ENCODE measurements around the gene NBEAL2.

The NBEAL2 gene

DNA sequence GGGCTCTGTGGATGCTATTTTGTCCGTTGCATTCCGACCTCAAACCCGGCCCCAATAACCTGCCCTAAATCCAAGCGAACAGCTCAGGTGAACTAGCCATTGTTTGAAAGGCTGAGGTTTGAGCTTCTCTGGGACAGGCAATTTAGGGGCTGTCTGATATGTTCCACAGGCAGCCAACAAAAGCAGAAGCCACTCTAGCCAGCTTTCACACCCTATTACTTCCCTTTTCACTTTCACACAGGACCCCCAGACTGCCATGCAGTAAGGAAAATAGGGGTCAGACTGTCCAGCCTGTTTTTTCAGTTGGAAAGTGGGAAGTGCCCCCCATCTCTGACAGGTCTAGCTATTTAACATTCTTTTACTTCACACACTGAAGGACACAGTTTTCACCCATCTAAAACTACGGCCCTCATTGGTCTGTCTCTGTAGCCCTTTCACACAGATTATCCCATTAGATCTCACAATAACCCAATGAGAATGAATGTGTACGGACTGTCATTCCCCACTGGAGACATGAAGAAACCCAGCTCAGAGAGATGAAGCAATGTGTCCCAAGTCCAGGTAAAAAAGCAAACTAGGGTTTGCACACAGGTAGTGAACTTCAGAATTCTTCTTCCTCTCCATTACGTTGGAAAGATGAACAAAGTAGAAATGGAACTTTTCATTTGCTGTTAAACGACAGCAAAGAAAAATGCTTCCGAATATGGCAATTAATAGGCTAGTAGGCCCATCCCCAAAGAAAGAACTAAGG lies 4.9 kb upstream of the NBEAL2 start:
- no peak for DNase-seq (ENCODE audit: low spot score)
- H3K4me3 ChIP-seq = peak overlapping the region; percentile 25
- TF ChIP-seq, protein P1, sequence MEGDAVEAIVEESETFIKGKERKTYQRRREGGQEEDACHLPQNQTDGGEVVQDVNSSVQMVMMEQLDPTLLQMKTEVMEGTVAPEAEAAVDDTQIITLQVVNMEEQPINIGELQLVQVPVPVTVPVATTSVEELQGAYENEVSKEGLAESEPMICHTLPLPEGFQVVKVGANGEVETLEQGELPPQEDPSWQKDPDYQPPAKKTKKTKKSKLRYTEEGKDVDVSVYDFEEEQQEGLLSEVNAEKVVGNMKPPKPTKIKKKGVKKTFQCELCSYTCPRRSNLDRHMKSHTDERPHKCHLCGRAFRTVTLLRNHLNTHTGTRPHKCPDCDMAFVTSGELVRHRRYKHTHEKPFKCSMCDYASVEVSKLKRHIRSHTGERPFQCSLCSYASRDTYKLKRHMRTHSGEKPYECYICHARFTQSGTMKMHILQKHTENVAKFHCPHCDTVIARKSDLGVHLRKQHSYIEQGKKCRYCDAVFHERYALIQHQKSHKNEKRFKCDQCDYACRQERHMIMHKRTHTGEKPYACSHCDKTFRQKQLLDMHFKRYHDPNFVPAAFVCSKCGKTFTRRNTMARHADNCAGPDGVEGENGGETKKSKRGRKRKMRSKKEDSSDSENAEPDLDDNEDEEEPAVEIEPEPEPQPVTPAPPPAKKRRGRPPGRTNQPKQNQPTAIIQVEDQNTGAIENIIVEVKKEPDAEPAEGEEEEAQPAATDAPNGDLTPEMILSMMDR (IDR thresholded peaks at IDR 0.05) = no peak
- H3K27ac ChIP-seq = no peak overlapping the region

DNA sequence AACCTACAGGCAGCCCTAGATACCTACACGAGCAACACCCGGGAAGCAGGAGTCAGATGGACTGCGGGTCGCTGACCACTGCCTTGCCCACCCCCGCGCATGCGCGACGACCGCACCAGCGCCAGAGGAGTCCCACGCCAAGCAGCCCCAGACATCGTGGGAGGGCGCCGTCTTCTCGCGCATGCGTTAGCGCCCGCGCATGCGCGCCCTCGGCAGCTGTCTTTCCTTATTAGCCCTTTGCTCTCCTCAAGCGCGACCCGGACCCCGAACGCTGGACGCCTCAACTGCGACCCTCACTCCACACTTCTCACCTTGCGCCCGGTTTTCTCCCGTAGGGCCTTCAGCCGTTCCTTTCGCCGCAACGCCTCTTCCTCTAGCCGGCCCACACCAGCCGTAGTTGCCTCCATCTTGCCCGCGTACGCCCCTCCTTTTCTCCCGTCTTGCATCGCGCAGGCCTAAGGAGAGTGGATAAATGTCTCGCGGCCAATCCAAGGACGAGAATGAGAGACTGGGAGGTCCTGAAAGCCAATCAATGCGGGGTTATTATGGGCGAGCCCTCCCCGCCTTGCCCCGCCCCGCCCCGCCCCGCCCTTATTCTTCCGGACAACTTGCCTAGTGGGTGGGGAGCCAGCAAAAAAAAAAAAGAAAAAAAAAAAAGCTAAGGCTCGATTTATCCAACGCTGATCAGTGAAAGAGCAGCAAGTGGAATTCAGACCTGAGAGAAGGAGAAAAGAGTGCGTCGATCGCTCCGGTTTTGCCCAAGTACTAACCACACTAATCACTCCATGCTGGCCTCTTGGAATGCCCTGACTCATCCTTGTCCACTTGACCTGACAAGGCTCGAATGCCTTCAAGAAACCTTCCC lies 2.9 kb upstream of the NBEAL2 start, which contains the start of gene CCDC12:
CCDC12 (minus strand) TSS at position 420 of the 865 bp plus-strand sequence; CDS start at position 407, 13 bp downstream.
- TF ChIP-seq, protein P1 (IDR thresholded peaks at IDR 0.05) = no peak
- DNase-seq (ENCODE audit: low spot score) = peak; percentile 99
- Histone ChIP-seq H3K27ac (peak within 1 kb of the TSS; percentile 90 to 93), H3K4me3 (peak within 1 kb of the TSS; percentile 85)

DNA sequence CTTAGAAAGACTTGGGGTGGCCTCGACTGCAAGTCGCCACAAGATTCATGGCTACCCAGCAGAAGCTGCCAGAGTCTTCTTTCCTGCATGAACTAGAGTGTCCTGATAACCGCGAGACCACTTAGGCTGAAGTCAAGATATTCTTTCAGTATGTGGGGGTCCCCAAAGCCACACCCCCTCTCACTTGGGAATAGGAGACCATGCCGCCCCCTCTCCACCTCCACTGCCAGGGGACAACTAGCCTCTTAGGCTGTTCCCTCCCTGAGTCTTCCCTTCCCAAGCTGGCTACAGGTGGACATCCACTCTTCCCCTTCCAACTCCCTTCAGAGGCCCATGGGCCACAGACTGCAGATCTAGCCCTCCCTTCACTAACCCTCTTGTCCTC lies 1.7 kb upstream of the NBEAL2 start:
- Histone ChIP-seq H3K27ac (peak overlapping the region in 1 of 2 donors; percentile 93), H3K4me3 (no peak overlapping the region)
- TF ChIP-seq, protein P1 (IDR thresholded peaks at IDR 0.05) = no peak
- no peak for DNase-seq (ENCODE audit: low spot score)

DNA sequence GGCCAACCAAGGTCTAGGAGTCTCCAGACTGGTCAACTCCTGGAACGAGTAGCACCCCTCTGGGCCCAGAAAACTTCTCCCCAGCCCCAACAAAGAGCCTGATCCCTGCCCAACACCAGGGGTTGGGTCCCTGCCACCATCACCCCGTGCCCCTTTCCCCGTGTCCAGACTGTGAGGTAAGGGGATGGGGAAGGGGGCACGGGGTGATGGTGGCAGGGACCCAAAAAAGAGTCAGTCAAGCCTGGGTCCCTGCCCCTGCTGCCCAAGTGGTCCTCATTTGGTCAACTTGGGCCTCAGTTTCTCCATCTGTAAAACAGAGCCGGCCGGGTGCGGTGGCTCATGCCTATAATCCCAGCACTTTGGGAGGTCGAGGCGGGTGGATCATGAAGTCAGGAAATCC lies 1.1 kb upstream of the NBEAL2 start:
- TF ChIP-seq, protein P1 (IDR thresholded peaks at IDR 0.05) = no peak
- Histone ChIP-seq H3K4me3 (peak overlapping the region; percentile 86), H3K27ac (peak overlapping the region; percentile 78 to 93)
- no peak for DNase-seq (ENCODE audit: low spot score)

DNA sequence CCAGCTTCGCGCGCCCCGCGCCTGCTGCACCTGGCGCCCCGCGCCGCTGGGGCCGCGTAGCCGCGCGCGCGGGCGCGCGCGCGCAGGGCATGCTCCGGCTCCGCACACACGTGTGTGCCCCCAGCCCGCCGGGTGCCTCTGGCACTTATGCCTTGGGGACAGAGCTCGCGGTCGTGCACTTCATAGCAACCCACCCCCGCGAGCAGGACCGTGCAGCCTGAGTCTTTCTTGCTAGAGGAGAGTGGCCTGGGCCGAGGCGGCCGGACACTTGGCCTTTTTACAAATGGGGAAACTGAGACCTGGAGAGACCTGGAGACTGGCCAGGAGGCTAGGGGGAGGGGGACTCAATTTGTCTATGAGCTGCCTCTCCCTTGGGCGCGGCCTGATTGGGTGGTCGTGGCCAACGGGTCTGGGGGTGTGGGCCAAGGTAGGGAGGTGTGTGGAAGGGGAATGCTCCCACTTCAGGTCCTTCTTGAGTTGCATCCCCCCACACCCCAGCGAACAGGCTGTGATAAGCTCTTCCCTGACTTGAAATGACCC lies 562 bp downstream of the NBEAL2 start:
- Histone ChIP-seq H3K4me3 (peak overlapping the region; percentile 86), H3K27ac (peak overlapping the region; percentile 78 to 93)
- TF ChIP-seq, protein P1 (IDR thresholded peaks at IDR 0.05) = no peak
- DNase-seq (ENCODE audit: low spot score) = no peak

DNA sequence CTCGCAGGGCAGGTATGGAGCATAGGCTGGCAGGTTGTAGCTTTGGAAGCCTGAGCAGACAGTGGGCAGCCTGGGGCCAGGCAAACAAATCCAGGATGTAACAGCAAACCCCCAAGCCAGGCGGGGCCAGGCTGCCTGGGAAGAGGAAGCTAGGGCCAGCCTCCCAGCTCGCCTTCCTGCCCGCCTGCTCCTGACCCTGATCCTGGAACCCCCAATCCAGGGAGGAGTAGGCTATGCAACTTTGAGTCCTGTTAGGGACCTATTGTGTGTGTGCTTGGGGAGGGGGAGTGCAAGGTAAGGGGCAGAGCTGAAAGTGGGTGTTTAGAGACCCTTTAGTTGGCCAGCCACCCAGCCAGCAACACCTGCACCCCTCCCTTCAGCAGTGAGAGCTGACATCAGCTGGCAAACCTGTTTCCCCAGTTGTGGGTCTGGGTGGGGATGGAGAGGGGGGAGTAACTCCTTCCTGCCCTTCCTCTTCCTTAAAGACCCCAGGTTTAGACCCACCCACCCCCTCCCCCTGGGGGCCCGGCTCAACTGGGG lies 2.5 kb downstream of the NBEAL2 start:
- H3K4me3 ChIP-seq = peak overlapping the region; percentile 37
- H3K27ac ChIP-seq = peak overlapping the region in 1 of 2 donors; percentile 58
- TF ChIP-seq, protein P1 (IDR thresholded peaks at IDR 0.05) = no peak
- DNase-seq (ENCODE audit: low spot score) = no peak

Data from coronary artery (tissue), 2 donors.